UCSD-AML1 (cell line): ENCODE data around the gene OXLD1.
"Not testable (repeated sequence)": the region's sequence is repeated elsewhere in the genome, so short reads cannot be mapped to it uniquely, and the experiment has no call there.

Experiments
- DNase-seq: peaks from one replicate; lab custom pipeline; 2025; ENCODE audit not compliant: unreplicated experiment; lab: John Stamatoyannopoulos, UW

OXLD1 gene

DNA sequence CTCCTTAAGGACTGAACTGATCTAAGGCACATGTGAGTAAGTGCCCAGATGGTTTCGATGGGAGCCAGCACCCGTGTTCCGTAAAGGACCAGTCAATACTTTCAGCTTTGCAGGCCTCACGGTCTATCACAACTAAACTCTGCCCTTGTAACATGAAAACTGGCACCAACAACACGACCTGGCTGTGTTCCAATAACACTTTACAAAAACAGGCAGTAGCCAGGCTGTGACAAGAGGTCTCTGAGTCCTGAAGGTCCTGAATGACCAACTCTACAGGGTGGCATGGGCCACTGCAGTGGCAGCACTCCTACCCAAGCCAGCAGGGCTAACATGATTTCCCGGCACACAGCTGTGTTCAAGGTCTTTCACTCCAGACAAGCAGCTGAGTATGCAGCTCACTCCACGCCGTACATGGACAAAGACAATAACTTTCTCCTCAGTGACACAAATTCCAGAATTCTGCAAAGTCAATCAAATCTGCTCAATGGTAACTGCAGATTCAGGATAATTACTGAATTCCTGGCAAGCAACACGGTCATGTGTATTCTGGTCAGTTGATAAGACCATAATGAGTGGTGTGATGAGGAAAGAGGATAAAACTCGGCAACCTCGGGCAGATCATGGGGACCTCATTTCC, 44.8 kb downstream of the OXLD1 start:
- no peak for DNase-seq

DNA sequence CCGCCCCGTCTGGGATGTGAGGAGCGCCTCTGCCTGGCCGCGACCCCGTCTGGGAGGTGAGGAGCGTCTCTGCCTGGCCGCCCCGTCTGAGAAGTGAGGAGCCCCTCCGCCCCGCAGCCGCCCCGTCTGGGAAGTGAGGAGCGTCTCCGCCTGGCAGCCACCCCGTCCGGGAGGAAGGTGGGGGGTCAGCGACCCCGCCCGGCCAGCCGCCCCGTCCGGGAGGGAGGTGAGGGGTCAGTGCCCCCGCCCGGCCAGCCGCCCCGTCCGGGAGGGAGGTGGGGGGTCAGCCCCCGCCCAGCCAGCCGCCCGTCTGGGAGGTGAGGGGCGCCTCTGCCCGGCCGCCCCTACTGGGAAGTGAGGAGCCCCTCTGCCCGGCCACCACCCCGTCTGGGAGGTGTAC, 48.1 kb downstream of the OXLD1 start:
- not testable (repeated sequence) for DNase-seq

GRCh38 chr17:81616877-81617276, 49.5 kb downstream of the OXLD1 start:
- DNase-seq = no peak

GRCh38 chr17:81615401-81615930, 50.9 kb downstream of the OXLD1 start:
- no peak for DNase-seq
